Liver (tissue), 9 donors: Measurements from ENCODE around the gene MAN1A2. TPM values are rescaled to one million over a fixed set of nuclear protein-coding genes. Genes with fewer than 3 reads are reported as not detected.

Experiments
- DNase-seq: peaks from one replicate; pipeline ENCODE4 v3.0.0-alpha.2; 2017; ENCODE audit warnings: low spot score
- H3K27ac ChIP-seq, 2 donors: one replicate each; pipeline ENCODE4 v1.7.0; 2013; ENCODE audit warnings: inconsistent platforms in 2 of 2, low read length in 2 of 2, control low read depth in 1 of 2, low read depth in 1 of 2, mild to moderate bottlenecking in 1 of 2
- H3K27me3 ChIP-seq, 4 donors: one replicate each; pipeline versions ENCODE4 v1.6.1 to v1.7.0; 2013; ENCODE audit warnings: low read length in 3 of 4, inconsistent platforms in 1 of 4, mild to moderate bottlenecking in 1 of 4, moderate library complexity in 1 of 4; ENCODE audit not compliant: control insufficient read depth in 4 of 4, insufficient read depth in 4 of 4
- H3K36me3 ChIP-seq, 4 donors: one replicate each; pipeline versions ENCODE4 v1.6.1 to v1.7.0; 2013; ENCODE audit warnings: low read length in 3 of 4, mild to moderate bottlenecking in 3 of 4, low read depth in 1 of 4, moderate library complexity in 1 of 4; ENCODE audit not compliant: control insufficient read depth in 4 of 4, insufficient read depth in 3 of 4
- H3K4me1 ChIP-seq, 4 donors: one replicate each; pipeline versions ENCODE4 v1.6.1 to v1.7.0; 2013; ENCODE audit warnings: low read length in 3 of 4, mild to moderate bottlenecking in 3 of 4, moderate library complexity in 1 of 4; ENCODE audit not compliant: control insufficient read depth in 4 of 4, insufficient read depth in 4 of 4
- H3K4me3 ChIP-seq, 3 donors: one replicate each; pipeline versions ENCODE4 v1.6.1 to v1.7.0; 2013; ENCODE audit warnings: low read length in 3 of 3, control low read depth in 1 of 3, low read depth in 1 of 3, mild to moderate bottlenecking in 1 of 3
- H3K9ac ChIP-seq, 2 donors: one replicate each; pipeline ENCODE4 v1.7.0; 2013; ENCODE audit warnings: low read length in 2 of 2, mild to moderate bottlenecking in 2 of 2, moderate library complexity in 2 of 2, control low read depth in 1 of 2, low read depth in 1 of 2
- H3K9me3 ChIP-seq, 4 donors: one replicate each; pipeline versions ENCODE4 v1.6.1 to v1.7.0; 2013; ENCODE audit warnings: low read length in 3 of 4; ENCODE audit not compliant: control insufficient read depth in 4 of 4
- CTCF ChIP-seq: fragments of 150-350 bp; IDR thresholded peaks from 2 replicates; pipeline ENCODE4 v1.5.1; 2017; ENCODE audit warnings: improper control_type of control experiment, low read depth, low read length; ENCODE audit not compliant: missing input control
- EGR1 ChIP-seq, 2 donors: IDR thresholded peaks; 2 replicates each; pipeline ENCODE4 v1.6.1; 2016 to 2018; ENCODE audit warnings: antibody characterized with exemption in 2 of 2, low read depth in 2 of 2
- FOXA1 ChIP-seq: IDR thresholded peaks from 2 replicates; pipeline ENCODE4 v1.6.1; 2016; ENCODE audit warnings: antibody characterized with exemption
- FOXA2 ChIP-seq: IDR thresholded peaks from 2 replicates; pipeline ENCODE4 v1.6.1; 2016; ENCODE audit warnings: antibody characterized with exemption
- HNF4A ChIP-seq, 2 donors: conservative IDR thresholded peaks; 2 replicates each; pipeline ENCODE4 v1.6.1; 2016; ENCODE audit warnings: antibody characterized with exemption in 2 of 2, mild to moderate bottlenecking in 2 of 2
- HNF4G ChIP-seq: IDR thresholded peaks from 2 replicates; pipeline ENCODE4 v1.6.1; 2016; ENCODE audit warnings: antibody characterized with exemption
- JUND ChIP-seq, 2 donors: IDR thresholded peaks; 2 replicates each; pipeline ENCODE4 v1.6.1; 2016; ENCODE audit warnings: antibody characterized with exemption in 2 of 2
- MAX ChIP-seq: IDR thresholded peaks from 2 replicates; pipeline ENCODE4 v1.6.1; 2016; ENCODE audit warnings: antibody characterized with exemption
- NR2F2 ChIP-seq: IDR thresholded peaks from 2 replicates; pipeline ENCODE4 v1.6.1; 2016; ENCODE audit warnings: antibody characterized with exemption
- RAD21 ChIP-seq, 2 donors: IDR thresholded peaks; 2 replicates each; pipeline ENCODE4 v1.6.1; 2016; ENCODE audit warnings: antibody characterized with exemption in 2 of 2, mild to moderate bottlenecking in 2 of 2
- RXRA ChIP-seq, 2 donors: IDR thresholded peaks; 2 replicates each; pipeline ENCODE4 v1.6.1; 2017 to 2018; ENCODE audit warnings: antibody characterized with exemption in 2 of 2, mild to moderate bottlenecking in 1 of 2
- SP1 ChIP-seq: IDR thresholded peaks from 2 replicates; pipeline ENCODE4 v1.6.1; 2018; ENCODE audit warnings: antibody characterized with exemption, mild to moderate bottlenecking
- TAF1 ChIP-seq: conservative IDR thresholded peaks from 2 replicates; pipeline ENCODE4 v1.6.1; 2016; ENCODE audit warnings: antibody characterized with exemption, mild to moderate bottlenecking
- YY1 ChIP-seq: IDR thresholded peaks from 2 replicates; pipeline ENCODE4 v1.6.1; 2016; ENCODE audit warnings: antibody characterized with exemption, mild to moderate bottlenecking
- WGBS: extraction: QIAGEN DNeasy Blood & Tissue Kit; methylation state at CpG from one replicate; pipeline ENCODE4 v1.1.7; 2013; 5-methylcytosine and 5-hydroxymethylcytosine counted together
- polyA plus RNA-seq, 2 donors: library from polyadenylated mRNA; stranded (reverse) in 1 of 2; unstranded in 1 of 2; fragments of 200-250 nt in 1 of 2; fragments of >200 nt in 1 of 2; fragmentation: Nextera tagmentation in 1 of 2; extraction: Ambion mirVana in 1 of 2; gene quantifications; one replicate each; pipeline versions ENCODE4 v1.2.1 to v1.2.3, GENCODE V29; 2013 to 2015
- total RNA-seq, 2 donors: library from RNA; depleted of rRNA; stranded (reverse); fragments of >200 nt; gene quantifications; one replicate each; pipeline ENCODE4 v1.2.3, GENCODE V29; 2014
- TF ChIP-seq, protein P1 (sequence below): IDR thresholded peaks from 2 replicates; pipeline ENCODE4 v1.6.1; 2016; ENCODE audit warnings: antibody characterized with exemption
- TF ChIP-seq, protein P2 (sequence below): IDR thresholded peaks from 2 replicates; pipeline ENCODE4 v1.6.1; 2016; ENCODE audit warnings: antibody characterized with exemption
- TF ChIP-seq, protein P3 (sequence below): IDR thresholded peaks from 2 replicates; pipeline ENCODE4 v1.6.1; 2016; ENCODE audit warnings: antibody characterized with exemption, mild to moderate bottlenecking
- donor health status: healthy.
- donor health status: healthy.
- donor health status: healthy.
- donor health status: healthy.
- donor health status: healthy.

The MAN1A2 gene
- total and polyA plus RNA-seq, 4 donors, result 10.9 to 58.7 (median 25.1) TPM

- Histone ChIP-seq H3K27ac (no peak overlapping the region), H3K36me3 (peaks cover 0 to 6% (median 1%) of the 10 kb centered on the region in 4 donors), H3K9ac (no peak overlapping the region), H3K9me3 (no peaks in the 10 kb centered on the region), H3K4me3 (no peak overlapping the region), H3K27me3 (no peaks in the 10 kb centered on the region), H3K4me1 (no peaks in the 10 kb centered on the region)
- DNase-seq, result no peak
- 96% methylated on average over 1 of the region's 1 CpG for WGBS
- TF ChIP-seq JUND (IDR thresholded peaks at IDR 0.05), result no peak
- TF ChIP-seq, protein P1, sequence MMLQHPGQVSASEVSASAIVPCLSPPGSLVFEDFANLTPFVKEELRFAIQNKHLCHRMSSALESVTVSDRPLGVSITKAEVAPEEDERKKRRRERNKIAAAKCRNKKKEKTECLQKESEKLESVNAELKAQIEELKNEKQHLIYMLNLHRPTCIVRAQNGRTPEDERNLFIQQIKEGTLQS, result no peak
- TF ChIP-seq EGR1 (IDR thresholded peaks at IDR 0.05; ENCODE audit: low read depth in 2 of 2), result no peak
- TF ChIP-seq RAD21 (IDR thresholded peaks at IDR 0.05), result no peak
- TF ChIP-seq HNF4A (conservative IDR thresholded peaks at IDR 0.05), result no peak
- TF ChIP-seq FOXA1, result no peak
- TF ChIP-seq RXRA (IDR thresholded peaks at IDR 0.05), result no peak
- no peak for TF ChIP-seq CTCF
- TF ChIP-seq FOXA2, result no peak
- TF ChIP-seq NR2F2, result no peak
Measured at GRCh38 chr1:117495068-117495467, 127.8 kb downstream of the MAN1A2 start.

- TF ChIP-seq NR2F2 (no peak), RAD21 (IDR thresholded peaks at IDR 0.05) (no peak), HNF4G (no peak), MAX (no peak), FOXA2 (no peak), TAF1 (no peak)
Measured at GRCh38 chr1:117499071-117499470, 131.8 kb downstream of the MAN1A2 start.

GRCh38 chr1:117500584-117500983 lies 133.3 kb downstream of the MAN1A2 start:
- Histone ChIP-seq H3K4me3 (no peak overlapping the region), H3K9me3 (no peaks in the 10 kb centered on the region), H3K9ac (no peak overlapping the region), H3K27ac (no peak overlapping the region), H3K4me1 (no peaks in the 10 kb centered on the region), H3K27me3 (no peaks in the 10 kb centered on the region), H3K36me3 (peaks cover 0 to 16% (median 5%) of the 10 kb centered on the region in 4 donors)
- TF ChIP-seq RAD21 (IDR thresholded peaks at IDR 0.05), result no peak
- TF ChIP-seq SP1, result no peak
- TF ChIP-seq NR2F2, result no peak
- no peak for TF ChIP-seq FOXA1
- TF ChIP-seq, protein P2, sequence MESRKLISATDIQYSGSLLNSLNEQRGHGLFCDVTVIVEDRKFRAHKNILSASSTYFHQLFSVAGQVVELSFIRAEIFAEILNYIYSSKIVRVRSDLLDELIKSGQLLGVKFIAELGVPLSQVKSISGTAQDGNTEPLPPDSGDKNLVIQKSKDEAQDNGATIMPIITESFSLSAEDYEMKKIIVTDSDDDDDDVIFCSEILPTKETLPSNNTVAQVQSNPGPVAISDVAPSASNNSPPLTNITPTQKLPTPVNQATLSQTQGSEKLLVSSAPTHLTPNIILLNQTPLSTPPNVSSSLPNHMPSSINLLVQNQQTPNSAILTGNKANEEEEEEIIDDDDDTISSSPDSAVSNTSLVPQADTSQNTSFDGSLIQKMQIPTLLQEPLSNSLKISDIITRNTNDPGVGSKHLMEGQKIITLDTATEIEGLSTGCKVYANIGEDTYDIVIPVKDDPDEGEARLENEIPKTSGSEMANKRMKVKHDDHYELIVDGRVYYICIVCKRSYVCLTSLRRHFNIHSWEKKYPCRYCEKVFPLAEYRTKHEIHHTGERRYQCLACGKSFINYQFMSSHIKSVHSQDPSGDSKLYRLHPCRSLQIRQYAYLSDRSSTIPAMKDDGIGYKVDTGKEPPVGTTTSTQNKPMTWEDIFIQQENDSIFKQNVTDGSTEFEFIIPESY, result no peak
- no peak for TF ChIP-seq FOXA2
- no peak for TF ChIP-seq HNF4A (conservative IDR thresholded peaks at IDR 0.05)
- TF ChIP-seq RXRA (IDR thresholded peaks at IDR 0.05), result no peak
- TF ChIP-seq YY1, result no peak
- no peak for TF ChIP-seq HNF4G
- TF ChIP-seq, protein P3, sequence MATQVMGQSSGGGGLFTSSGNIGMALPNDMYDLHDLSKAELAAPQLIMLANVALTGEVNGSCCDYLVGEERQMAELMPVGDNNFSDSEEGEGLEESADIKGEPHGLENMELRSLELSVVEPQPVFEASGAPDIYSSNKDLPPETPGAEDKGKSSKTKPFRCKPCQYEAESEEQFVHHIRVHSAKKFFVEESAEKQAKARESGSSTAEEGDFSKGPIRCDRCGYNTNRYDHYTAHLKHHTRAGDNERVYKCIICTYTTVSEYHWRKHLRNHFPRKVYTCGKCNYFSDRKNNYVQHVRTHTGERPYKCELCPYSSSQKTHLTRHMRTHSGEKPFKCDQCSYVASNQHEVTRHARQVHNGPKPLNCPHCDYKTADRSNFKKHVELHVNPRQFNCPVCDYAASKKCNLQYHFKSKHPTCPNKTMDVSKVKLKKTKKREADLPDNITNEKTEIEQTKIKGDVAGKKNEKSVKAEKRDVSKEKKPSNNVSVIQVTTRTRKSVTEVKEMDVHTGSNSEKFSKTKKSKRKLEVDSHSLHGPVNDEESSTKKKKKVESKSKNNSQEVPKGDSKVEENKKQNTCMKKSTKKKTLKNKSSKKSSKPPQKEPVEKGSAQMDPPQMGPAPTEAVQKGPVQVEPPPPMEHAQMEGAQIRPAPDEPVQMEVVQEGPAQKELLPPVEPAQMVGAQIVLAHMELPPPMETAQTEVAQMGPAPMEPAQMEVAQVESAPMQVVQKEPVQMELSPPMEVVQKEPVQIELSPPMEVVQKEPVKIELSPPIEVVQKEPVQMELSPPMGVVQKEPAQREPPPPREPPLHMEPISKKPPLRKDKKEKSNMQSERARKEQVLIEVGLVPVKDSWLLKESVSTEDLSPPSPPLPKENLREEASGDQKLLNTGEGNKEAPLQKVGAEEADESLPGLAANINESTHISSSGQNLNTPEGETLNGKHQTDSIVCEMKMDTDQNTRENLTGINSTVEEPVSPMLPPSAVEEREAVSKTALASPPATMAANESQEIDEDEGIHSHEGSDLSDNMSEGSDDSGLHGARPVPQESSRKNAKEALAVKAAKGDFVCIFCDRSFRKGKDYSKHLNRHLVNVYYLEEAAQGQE, result no peak
- no peak for TF ChIP-seq TAF1
- no peak for TF ChIP-seq JUND (IDR thresholded peaks at IDR 0.05)
- DNase-seq, result no peak
- WGBS, result 100% methylated on average over 1 of the region's 1 CpG

More at GRCh38 chr1:117499071-117499470, 131.8 kb downstream of the MAN1A2 start:
- Histone ChIP-seq H3K4me1 (no peaks in the 10 kb centered on the region), H3K36me3 (peaks cover 0 to 16% (median 3%) of the 10 kb centered on the region in 4 donors), H3K9me3 (no peaks in the 10 kb centered on the region), H3K4me3 (no peak overlapping the region), H3K9ac (no peak overlapping the region), H3K27me3 (no peaks in the 10 kb centered on the region), H3K27ac (no peak overlapping the region)
- 98% methylated on average over 2 of the region's 2 CpGs for WGBS
- no peak for DNase-seq
